ENCODE data around the gene NFE2L1.
"Not testable (repeated sequence)": the region's sequence is repeated elsewhere in the genome, so short reads cannot be mapped to it uniquely, and the experiment has no call there.

The NFE2L1 gene

DNA sequence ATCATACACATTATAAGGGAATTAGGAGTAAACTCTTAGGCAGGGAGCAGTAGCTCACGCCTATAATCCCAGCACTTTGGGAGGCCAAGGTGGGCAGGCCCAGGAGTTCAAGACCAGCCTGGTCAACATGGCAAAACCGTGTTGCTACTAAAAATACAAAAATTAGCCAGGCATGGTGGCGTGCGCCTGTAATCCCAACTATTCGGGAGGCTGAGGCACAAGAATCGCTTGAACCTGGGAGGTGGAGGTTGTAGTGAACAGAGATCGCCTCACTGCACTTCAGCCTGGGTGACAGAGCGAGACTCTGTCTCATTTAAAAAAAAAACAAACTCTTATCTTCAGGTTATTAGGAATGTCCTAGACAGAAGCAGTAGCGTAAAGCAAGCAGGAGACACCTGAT, 24.7 kb downstream of the NFE2L1 start:
- not testable (repeated sequence) for DNase-seq

DNA sequence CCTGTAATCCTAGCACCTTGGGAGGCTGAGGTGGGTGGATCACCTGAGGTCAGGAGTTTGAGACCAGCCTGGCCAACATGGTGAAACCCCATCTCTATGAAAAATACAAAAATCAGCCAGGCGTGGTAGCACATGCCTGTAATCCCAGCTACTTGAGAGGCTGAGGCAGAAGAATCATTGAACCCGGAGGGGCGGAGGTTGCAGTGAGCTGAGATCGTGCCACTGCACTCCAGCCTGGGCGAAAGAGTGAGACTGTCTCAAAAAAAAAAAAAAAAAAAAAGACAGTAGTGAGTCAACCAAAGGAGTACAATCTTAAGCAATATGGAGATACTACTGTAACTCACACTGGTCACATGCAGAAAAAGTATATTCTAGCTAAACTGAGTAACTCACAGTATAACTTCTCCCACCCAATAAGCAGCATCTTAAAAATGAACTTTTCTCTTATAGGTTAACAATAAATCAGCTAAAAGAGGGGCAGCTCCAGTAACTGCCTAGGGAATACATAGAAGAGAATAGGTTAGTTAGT, 25.5 kb downstream of the NFE2L1 start:
- not testable (repeated sequence) for DNase-seq

DNA sequence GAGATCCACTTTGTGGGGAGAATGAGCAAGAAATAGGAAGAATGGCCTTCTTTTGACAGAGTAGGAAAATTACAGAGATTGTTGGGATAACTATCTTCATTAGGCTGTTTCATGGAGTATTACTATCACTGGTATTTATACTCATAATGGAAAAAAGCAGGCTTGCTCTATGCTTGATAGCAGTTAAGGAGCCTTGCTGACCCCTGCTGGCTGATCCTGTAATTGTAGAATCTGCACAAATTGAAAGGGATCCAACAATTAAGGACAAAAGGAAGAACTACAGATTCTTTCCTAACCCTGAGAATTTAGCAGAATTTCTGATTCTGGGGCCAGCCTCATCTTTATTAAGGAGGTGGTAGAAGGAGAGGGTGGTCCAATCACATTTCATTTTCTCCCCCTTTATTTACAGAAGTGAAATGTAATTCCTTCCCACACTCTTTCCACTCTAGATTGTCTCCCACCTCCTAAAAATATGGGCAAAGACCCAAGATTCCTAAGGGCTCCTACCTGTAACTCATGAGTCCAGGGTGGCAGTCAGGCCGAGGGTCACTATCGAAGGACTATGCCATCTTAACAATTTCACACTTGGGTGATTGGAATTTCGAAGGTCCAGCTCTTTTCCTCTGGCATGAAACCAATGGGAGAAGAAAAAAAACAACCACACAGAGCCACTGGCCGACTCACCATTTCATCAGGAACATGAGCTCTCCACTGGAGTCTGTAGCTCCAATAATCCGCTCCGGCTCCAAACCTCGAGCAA, 26.3 kb downstream of the NFE2L1 start:
- peak; percentile 87 to 90 for DNase-seq

DNA sequence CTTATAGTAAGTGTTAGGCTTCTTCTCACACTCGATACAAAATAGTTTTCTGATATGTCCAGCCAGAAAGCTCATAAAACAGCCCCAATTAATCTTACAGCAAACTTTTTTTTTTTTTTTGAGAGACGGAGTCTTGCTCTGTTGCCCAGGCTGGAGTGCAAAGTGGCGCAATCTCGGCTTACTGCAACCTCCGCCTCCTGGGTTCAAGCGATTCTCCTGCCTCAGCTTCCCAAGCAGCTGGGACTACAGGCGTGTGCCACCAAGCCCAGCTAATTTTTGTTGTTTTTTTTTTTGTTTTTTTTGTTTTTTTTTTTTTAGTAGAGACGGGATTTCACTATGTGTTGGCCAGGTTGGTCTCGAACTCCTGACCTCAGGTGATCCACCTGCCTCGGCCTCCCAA, 29.0 kb downstream of the NFE2L1 start:
- not testable (repeated sequence) for DNase-seq

DNA sequence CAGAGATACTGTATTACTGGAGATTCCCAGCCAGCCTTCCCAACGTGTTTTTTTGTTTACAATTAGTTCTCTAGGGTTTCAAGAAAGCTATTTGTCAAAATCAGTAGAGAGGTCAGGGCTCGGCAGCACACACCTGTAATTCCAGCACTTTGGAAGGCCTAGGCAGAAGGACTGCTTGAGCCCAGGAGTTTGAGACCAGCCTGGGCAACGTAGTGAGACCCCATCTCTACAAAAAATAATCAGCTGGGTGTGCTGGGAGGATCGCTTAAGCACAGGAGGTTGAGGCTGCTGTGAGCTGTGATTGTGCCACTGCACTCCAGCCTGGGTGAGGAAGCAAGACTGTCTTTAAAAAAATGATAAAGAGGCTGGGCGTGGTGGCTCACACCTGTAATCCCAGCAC, 33.7 kb downstream of the NFE2L1 start:
- DNase-seq = no peak

DNA sequence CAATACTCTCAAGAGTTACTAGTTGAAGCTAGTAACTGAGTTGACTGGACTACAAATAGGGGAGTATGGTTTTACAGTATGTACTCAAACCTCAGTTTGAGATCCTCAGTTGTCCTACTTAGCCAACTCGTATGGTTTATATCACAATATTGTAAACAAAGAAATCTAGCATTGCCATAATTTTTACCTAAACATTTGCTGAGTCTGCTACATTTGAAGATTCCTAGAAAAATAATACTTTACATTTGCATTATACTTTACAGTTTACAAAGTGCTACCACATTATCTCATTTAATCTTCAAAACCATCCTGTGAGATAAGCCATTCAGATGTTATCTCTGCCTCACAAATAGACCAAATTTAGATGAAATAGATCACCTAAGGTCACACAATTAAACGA, 36.8 kb downstream of the NFE2L1 start:
- DNase-seq = no peak

DNA sequence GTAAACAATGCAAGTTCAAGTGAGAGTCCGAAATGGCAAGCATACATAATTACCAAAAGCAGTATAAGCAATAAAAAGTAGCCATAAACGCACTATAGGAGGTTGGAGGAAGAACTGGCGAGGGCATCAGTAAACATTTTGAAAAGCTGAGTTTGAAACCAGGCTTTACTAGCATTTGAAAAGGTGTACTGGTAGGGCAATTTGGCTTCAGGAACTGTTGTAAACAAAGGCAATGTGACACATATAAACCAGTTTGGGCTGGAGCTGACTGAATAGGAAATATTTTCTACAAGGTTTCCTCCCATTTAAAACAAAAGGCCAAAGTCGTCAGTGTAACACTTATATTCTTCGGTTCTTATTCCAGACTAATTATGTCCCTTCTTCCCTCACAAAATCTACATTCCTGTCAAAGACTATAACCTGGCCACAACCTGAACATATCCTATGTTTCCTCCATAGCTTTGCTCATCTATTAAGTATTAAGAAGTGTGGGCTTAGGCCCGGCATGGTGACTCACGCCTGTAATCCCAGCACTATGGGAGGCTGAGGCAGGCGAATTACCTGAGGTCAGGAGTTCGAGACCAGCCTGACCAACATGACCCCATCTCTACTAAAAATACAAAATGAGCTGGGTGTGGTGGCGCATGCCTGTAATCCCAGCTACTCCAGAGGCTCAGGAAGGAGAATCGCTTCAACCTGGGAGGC, 45.3 kb downstream of the NFE2L1 start:
- DNase-seq = no peak

DNA sequence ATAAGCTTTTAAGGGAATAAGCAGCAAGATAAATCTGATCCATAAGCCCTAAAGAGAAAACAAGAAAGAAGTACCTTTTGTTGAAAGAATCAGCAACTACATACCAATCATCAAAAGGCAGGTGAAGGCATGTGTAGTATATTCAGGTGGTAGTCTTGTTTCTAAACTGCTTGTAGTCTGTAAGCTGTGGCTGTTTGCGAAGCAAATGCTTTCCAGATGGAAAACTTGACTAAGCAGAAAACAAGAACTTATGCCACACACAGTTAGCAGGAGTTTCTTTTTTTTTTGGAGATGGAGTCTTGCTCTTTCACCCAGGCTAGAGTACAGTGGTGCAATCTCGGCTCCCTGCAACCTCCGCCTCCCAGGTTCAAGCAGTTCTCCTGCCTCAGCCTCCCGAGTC, 47.5 kb downstream of the NFE2L1 start:
- no peak for DNase-seq

DNA sequence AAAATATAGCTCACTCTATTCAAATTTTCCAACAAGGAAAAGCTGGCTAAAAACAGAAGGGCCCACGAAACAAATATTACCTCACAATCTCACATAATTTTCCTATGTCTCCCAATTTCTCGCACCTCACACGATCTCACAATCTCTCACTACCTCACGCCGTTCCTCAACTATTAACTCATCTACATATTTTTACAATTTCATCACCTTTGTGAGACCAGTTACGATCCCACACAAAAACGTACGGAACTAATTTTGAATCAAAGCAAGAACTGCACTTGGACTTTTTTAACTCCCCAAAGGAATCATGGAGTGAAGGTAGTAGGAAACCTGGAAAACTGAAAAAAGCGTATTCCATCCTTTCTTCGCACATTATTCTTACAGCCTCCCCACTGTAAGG, 52.0 kb downstream of the NFE2L1 start:
- no peak for DNase-seq

DNA sequence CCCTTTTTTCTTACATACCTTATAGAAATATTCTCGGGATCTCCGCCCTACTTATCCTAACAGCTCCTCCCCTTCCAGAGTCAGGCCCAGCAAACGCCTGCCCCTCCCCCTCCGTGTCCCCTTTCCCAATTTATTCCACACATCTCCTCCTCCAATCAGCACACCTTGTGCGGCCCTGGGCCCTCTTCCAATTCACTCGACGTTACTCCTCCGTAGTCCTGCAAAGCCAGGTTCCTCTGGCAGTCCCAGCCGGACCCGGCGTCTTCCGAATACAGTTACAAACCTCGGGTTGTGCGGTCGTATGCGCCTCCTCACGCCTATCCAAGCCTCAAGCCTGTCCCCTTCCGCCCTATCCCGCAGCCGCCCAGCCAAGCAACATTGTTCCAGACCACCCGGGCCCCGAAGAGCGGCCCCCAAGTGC, 52.4 kb downstream of the NFE2L1 start:
- DNase-seq = no peak

DNA sequence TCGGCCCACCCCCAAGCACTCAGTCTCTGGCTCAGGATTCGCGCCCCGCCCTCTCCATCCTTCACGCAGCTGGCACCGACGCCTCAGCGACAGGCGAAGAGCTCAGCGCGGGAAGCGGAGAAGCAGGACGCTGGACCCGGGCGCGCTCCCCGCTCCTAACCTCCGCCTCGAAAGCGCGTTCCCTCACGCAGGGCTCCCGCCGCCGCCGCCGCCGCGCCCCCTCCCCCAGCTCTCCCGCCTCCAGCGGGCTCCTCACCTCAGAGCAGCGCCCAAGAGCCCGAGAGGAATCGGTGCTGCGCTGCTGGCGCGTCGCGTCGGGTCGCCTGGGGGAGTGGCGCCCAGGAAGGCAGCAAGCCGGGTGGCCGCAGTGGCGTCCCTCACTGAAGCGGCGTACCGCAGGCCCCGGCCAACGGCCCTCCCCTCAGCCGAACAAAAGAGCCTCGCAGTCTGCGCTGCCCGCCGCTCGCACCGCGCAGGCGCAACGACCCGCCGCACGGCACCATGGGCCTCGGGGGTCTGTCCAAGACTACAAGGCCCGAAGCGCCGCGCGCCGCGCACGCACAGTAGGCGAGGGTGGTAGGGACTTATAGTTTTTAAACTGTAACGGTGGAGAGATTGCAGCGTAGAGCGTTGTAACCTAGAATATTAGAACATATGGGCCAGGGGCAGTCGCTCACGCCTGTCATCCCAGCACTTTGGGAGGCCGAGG, 53.0 kb downstream of the NFE2L1 start, which contains the start of gene CBX1:
Gene CBX1, minus strand, starts transcription at position 467 of the 709 bp plus-strand sequence. CDS start 24,474 bp downstream, outside the sequence.
- peak; percentile 89 to 93 for DNase-seq

DNA sequence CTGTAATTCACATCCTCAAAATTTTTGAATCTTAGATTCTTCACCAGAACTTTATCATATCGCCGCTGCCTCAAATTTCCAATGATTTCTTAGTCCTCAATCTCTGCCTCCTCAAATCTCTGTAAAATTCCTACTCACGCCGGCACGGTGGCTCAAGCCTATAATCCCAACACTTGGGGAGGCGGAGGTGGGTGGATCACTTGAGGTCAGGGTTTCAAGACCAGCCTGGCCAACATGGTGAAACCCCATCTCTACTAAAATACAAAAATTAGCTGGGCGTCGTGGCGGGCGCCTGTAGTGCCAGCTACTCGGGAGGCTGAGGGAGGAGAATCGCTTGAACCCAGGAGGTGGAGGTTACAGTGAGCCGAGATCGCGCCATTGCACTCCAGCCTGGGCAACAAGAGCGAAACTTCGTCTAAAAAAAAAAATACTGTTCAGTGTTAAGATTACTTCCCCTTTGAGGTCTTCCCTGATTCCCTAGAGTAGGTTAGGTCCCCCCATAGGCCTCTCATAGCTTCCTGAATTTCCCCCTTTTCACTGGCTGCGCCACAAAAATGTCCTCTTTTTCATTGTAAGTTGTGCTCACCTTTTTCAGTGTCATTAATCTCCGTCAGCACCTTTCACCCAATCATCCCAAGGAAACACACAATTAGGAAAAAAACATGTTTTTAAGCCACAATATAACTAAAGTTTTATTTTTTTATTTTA, 54.0 kb downstream of the NFE2L1 start:
- peak in 1 of 2 donors; percentile 4 for DNase-seq

DNA sequence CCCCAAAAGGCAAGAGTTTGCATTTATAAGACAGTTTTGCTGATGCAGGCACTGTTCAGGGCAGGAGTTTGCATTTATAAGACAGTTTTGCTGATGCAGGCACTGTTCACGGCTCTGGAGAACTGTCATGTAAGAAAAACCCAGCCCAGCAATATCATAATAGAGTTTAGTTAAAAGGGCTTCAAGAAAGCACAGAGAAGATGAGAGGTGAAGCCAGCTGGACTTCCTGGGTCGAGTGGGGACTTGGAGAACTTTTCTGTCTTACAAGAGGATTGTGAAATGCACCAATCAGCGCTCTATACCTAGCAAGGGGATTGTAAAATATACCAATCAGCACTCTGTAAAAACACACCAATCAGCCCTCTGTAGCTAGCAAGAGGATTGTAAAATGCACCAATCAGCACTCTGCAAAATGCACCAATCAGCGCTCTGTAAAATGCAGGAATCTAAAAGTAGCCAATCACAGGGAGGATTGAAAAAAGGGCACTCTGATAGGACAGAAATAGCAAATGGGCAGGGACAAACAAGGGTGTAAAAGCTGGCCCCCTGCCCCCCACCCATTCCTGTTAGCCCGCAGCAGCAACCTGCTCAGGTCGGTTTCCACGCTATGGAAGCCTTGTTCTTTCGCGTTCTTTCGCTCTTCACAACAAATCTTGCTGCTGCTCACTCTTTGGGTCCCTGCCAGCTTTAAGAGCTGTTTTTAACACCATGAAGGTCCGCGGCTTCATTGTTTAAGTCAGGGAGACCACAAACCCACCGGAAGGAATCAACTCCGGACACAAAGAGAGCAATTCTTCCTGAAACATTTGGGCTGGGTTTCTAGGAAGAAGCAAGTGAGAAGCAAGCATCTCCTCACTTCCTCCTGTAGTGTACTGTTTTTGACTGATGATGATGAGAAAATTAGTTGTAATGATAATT, 54.9 kb downstream of the NFE2L1 start:
- DNase-seq = peak; percentile 58 to 67

DNA sequence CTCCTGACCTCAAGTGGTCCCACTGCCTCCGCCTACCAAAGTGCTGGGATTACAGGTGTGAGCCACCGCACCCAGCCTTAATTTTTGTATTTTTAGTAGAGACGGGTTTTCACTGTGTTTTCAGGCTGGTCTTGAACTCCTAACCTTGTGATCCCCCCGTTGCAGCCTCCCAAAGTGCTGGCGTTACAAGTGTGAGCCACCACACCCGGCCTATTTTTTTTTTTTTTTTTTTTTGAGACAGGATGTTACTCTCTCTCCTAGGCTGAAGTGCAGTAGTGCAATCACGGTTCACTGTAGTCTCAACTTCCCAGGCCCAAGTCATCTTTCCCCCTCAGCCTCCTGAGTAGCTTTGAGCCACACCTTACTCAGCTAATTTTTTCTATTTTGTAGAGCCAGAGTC, 56.3 kb downstream of the NFE2L1 start:
- no peak for DNase-seq

DNA sequence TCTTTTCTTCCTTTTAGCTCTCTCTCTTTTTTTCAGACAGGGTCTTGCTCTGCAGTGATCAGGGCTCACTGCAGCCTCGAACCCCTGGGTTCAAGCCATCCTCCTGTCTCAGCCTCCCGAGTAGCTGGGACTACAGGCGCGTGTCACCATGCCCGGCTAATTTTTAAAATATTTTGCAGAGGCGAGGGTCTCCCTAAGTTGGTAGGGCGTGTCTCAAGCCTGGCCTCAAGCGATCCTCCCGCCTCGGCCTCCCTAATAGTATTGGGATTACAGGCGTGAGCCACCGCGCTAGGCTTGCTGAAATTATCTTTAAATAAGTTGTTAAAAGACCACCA, 58.6 kb downstream of the NFE2L1 start:
- DNase-seq = no peak

DNA sequence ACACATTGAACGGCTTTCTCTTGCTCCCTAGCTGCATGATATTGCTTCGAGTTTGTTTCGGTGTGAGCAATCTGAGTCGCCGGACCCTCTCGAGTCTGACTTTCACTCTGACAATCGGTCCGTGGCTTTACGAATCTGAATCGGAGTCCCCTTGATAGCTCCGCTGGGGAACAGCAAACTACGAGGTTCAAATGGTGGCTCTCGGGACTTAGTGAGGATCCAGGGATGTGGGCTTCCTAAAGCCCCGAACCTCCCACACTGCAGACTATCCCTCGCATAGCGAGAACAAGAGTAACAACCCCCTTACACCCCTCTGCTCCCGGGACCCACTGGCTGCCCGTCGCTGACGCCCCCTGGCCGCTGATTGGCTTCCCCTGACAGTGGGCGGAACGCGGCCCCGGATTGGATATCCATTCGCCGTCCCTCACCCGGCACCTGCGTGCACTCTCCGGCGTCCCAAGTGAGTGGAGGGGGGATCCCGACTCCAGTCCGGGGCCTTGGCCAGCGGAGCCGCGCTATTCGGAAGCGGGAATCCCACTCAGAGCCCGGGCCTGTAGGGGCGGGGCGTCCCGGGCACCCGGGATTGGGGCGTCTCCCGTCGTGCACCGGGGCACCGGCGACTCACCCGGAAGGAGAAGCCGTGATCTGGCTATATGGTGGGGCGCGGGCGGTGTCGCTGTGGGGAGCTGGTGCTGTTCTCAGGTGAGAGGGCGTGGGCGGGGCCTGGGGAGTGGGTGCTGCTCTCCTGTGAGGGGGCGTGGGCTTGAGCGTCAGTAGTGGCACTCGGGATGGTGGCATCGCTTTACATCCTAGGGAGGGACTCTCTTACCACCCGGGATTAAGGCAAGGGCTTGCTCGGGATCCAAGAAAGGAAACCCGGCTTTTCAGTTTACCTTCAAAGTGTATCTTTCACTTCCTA, 59.2 kb downstream of the NFE2L1 start, which contains the start of gene SNX11:
Gene SNX11, plus strand, starts transcription at position 630 of the 919 bp plus-strand sequence. CDS start 4,278 bp downstream, outside the sequence.
- peak; percentile 83 to 85 for DNase-seq

DNA sequence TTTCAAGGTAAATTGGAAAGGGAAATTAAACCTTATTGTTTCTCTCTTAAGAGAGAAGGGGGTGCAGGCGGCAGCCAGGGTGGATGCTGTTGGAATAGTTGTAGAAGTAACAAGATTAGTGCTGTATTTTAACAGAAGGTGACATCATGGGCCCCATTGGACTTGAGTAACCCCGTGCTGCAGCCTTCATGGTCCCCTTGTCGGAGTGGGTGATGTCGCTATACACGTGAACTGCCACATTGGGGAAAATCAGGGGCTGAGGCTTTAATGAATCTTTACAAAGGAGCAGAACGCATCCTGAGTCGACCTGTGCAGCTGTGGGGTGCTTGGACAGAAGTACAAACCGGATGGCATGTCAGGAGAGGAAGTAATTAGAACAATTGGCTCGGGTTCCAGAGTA, 62.6 kb downstream of the NFE2L1 start:
- no peak for DNase-seq

Measured in inflammatory macrophage (primary cell).